ENCODE results near the gene LGSN. TPM values are rescaled to one million over a fixed set of nuclear protein-coding genes. Genes with fewer than 3 reads are reported as not detected.
"Not testable (repeated sequence)": the region's sequence is repeated elsewhere in the genome, so short reads cannot be mapped to it uniquely, and the experiment has no call there.

Gene LGSN
- total and polyA plus RNA-seq, 2 of the 13 experiments (the other 11 are each of a cell fraction or from before 2014, with no cell fraction given) = 0.13 to 0.63 TPM

DNA sequence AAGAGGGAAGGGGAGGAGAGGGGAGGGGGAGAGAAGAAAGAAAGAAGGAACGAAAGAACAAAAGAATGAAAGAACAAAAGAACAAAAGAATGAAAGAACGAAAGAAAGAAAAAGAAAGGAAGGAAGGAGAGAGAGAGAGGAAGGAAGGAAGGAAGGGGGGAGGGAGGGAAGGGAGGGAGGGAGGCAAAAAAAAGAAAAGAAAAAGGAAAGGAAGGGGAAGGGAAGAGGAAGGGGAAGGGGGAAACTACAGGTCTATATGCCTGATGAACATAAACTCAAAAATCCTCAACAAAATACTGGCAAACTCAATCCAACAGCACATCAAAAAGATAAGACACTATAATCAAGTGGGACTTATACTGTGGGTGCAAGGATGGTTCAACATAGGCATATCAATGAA is 13.7 kb upstream of the LGSN start:
- ATAC-seq (no peak), DNase-seq (ENCODE audit: low spot score) (no peak), FAIRE-seq (no peak)
- Histone ChIP-seq H2AFZ (ENCODE audit: low read length) (no peak overlapping the region), H3K27me3 (ENCODE audit: control insufficient read depth in 1 of 2, insufficient read depth in 2 of 2, low read length in 2 of 2) (peaks cover 0 to 6% of the 10 kb centered on the region in 2 experiments; a peak in 2 of 5 replicates), H3K79me2 (ENCODE audit: insufficient read depth, low read length) (no peaks in the 10 kb centered on the region), H3K36me3 (replicated peaks in 1 of 2; ENCODE audit: control insufficient read depth in 1 of 2, insufficient read depth in 2 of 2, low read length in 2 of 2) (no peaks in the 10 kb centered on the region), H3K9ac (ENCODE audit: insufficient read depth, low read depth, low read length) (no peak overlapping the region), H3K4me2 (ENCODE audit: low read depth, low read length) (no peak overlapping the region), H4K20me1 (ENCODE audit: insufficient read depth, low read length) (no peaks in the 10 kb centered on the region), H3K4me3 (replicated peaks in 1 of 3; ENCODE audit: insufficient read depth in 1 of 3, low read depth in 2 of 3, low read length in 3 of 3) (no peak overlapping the region), H3K27ac (ENCODE audit: extremely low read length, insufficient read depth, low read length) (no peak overlapping the region), H3K4me1 (ENCODE audit: insufficient read depth, low read length) (no peaks in the 10 kb centered on the region), H3K9me3 (ENCODE audit: low read length) (no peaks in the 10 kb centered on the region)
- ChIA-PET POLR2A (no interaction called here), CTCF (ENCODE audit: low intra/inter-chr PET ratio, low total read pairs) (no interaction called here)
- TF ChIP-seq RBAK (CRISPR knock-in tag; IDR thresholded peaks at IDR 0.05) (no peak), HNRNPK (IDR thresholded peaks at IDR 0.05; ENCODE audit: low read depth, low read length, poor library complexity, severe bottlenecking) (peak; percentile 63)
- TF ChIP-seq, protein P1, sequence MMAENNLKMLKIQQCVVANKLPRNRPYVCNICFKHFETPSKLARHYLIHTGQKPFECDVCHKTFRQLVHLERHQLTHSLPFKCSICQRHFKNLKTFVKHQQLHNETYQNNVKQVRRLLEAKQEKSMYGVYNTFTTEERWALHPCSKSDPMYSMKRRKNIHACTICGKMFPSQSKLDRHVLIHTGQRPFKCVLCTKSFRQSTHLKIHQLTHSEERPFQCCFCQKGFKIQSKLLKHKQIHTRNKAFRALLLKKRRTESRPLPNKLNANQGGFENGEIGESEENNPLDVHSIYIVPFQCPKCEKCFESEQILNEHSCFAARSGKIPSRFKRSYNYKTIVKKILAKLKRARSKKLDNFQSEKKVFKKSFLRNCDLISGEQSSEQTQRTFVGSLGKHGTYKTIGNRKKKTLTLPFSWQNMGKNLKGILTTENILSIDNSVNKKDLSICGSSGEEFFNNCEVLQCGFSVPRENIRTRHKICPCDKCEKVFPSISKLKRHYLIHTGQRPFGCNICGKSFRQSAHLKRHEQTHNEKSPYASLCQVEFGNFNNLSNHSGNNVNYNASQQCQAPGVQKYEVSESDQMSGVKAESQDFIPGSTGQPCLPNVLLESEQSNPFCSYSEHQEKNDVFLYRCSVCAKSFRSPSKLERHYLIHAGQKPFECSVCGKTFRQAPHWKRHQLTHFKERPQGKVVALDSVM (CRISPR knock-in tag; IDR thresholded peaks at IDR 0.05) = no peak
- TF ChIP-seq, protein P2, sequence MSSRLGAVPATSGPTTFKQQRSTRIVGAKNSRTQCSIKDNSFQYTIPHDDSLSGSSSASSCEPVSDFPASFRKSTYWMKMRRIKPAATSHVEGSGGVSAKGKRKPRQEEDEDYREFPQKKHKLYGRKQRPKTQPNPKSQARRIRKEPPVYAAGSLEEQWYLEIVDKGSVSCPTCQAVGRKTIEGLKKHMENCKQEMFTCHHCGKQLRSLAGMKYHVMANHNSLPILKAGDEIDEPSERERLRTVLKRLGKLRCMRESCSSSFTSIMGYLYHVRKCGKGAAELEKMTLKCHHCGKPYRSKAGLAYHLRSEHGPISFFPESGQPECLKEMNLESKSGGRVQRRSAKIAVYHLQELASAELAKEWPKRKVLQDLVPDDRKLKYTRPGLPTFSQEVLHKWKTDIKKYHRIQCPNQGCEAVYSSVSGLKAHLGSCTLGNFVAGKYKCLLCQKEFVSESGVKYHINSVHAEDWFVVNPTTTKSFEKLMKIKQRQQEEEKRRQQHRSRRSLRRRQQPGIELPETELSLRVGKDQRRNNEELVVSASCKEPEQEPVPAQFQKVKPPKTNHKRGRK (CRISPR knock-in tag; IDR thresholded peaks at IDR 0.05) = peak; percentile 39; the same call in 1 of the 2 replicates
- no TSS peak for BruUV-seq (replicated peaks)
- intact Hi-C loops (cut with micrococcal nuclease; ENCODE audit: unreplicated experiment) = no loop called here
- in situ Hi-C loops (cut with HindIII; ENCODE audit: extremely low pct_ligation_motif_present, low pct_unique_long_range_greater_than_20kb) = no loop called here
- WGBS (ENCODE audit: low lambda C conversion rate) = 9% methylated on average over 2 of the region's 2 CpGs

DNA sequence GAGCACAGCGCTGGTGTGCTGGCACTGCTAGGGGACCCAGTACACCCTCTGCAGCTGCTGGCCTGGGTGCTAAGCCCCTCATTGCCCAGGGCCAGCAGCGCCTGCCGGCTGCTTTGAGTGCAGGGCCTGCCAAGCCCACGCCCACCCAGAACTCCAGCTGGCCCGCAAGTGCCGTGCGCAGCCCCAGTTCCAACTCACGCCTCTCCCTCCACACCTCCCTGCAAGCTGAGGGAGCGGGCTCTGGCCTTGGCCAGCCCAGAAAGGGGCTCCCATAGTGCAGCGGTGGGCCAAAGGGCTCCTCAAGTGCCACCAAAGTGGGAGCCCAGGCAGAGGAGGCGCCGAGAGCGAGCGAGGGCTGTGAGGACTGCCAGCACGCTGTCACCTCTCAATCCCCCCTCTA is 6.8 kb upstream of the LGSN start:
- H3K4me2 ChIP-seq (ENCODE audit: low read depth, low read length); intact Hi-C loops (cut with micrococcal nuclease; ENCODE audit: unreplicated experiment); H3K9me3 ChIP-seq (ENCODE audit: low read length); H3K27me3 ChIP-seq (ENCODE audit: control insufficient read depth in 1 of 2, insufficient read depth in 2 of 2, low read length in 2 of 2); CTCF ChIA-PET (ENCODE audit: low intra/inter-chr PET ratio, low total read pairs); BruUV-seq (replicated peaks); FAIRE-seq; H3K9ac ChIP-seq (ENCODE audit: insufficient read depth, low read depth, low read length); DNase-seq (ENCODE audit: low spot score); POLR2A ChIA-PET; H3K79me2 ChIP-seq (ENCODE audit: insufficient read depth, low read length); H3K4me1 ChIP-seq (ENCODE audit: insufficient read depth, low read length); ATAC-seq; H4K20me1 ChIP-seq (ENCODE audit: insufficient read depth, low read length); H2AFZ ChIP-seq (ENCODE audit: low read length); H3K27ac ChIP-seq (ENCODE audit: extremely low read length, insufficient read depth, low read length); H3K36me3 ChIP-seq (replicated peaks in 1 of 2; ENCODE audit: control insufficient read depth in 1 of 2, insufficient read depth in 2 of 2, low read length in 2 of 2); in situ Hi-C loops (cut with HindIII; ENCODE audit: extremely low pct_ligation_motif_present, low pct_unique_long_range_greater_than_20kb); H3K4me3 ChIP-seq (replicated peaks in 1 of 3; ENCODE audit: insufficient read depth in 1 of 3, low read depth in 2 of 3, low read length in 3 of 3): not testable (repeated sequence)
- 72% methylated on average over 15 of the region's 15 CpGs for WGBS (ENCODE audit: low lambda C conversion rate)

All from HepG2 (cell line).